ENCODE results near the gene ZIC2.

DNA sequence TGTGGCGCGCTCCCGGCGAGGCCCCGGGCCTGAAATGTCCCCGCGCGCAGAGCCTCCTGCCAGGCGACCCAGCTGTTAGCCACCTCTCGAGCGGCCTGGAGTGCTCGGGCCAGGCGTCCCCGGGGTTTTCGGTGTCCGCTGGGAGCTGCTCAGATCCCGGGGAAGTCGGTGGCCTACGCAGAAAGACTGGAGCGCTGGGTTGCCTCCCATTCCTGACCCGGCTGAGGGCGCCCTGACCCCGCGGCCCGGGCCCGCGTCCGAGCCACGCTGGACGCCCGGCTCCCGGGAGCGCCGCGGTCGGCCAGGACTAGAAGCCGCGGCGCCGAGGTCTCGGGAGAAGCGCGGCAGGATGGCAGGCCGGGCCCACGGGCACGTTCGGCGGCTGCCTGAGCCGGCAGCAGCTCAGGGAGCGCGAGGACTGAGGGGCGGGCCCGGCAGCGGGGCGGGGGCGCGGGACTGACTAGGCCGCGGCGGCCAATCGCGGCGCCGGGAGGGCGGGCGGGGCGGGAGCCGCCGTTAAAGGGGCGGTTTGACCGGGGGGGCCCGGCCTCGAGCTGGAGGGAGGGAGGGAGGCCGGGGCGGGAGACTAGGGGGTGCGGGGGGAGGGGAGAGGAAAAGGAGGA, 1.3 kb upstream of the ZIC2 start:
- TF ChIP-seq, protein P1, sequence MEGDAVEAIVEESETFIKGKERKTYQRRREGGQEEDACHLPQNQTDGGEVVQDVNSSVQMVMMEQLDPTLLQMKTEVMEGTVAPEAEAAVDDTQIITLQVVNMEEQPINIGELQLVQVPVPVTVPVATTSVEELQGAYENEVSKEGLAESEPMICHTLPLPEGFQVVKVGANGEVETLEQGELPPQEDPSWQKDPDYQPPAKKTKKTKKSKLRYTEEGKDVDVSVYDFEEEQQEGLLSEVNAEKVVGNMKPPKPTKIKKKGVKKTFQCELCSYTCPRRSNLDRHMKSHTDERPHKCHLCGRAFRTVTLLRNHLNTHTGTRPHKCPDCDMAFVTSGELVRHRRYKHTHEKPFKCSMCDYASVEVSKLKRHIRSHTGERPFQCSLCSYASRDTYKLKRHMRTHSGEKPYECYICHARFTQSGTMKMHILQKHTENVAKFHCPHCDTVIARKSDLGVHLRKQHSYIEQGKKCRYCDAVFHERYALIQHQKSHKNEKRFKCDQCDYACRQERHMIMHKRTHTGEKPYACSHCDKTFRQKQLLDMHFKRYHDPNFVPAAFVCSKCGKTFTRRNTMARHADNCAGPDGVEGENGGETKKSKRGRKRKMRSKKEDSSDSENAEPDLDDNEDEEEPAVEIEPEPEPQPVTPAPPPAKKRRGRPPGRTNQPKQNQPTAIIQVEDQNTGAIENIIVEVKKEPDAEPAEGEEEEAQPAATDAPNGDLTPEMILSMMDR (IDR thresholded peaks at IDR 0.05): no peak
- TF ChIP-seq POLR2AphosphoS5 (IDR thresholded peaks at IDR 0.05): no peak

Data from stomach (tissue), 4 donors.